ENCODE results near the gene PRKAR1B.

PRKAR1B gene

GRCh38 chr7:506921-507622, 220.0 kb downstream of the PRKAR1B start:
- Histone ChIP-seq H3K36me3 (ENCODE audit: insufficient read depth, low read length) (no peaks in the 10 kb centered on the region), H3K27ac (ENCODE audit: low read depth, low read length, poor library complexity, severe bottlenecking) (no peak overlapping the region), H3K9me2 (ENCODE audit: low read depth, low read length) (no peaks in the 10 kb centered on the region), H3K27me3 (ENCODE audit: insufficient read depth, low read length) (no peaks in the 10 kb centered on the region; the same call in 1 of the 2 replicates), H3K4me2 (ENCODE audit: low read length) (no peak overlapping the region), H3K9ac (ENCODE audit: low read length) (no peak overlapping the region), H3K9me3 (ENCODE audit: low read length) (no peaks in the 10 kb centered on the region), H3K4me3 (ENCODE audit: low read depth, low read length, poor library complexity, severe bottlenecking) (no peak overlapping the region), H2AFZ (ENCODE audit: low read length) (no peak overlapping the region), H3K79me2 (ENCODE audit: insufficient read depth, low read length) (no peaks in the 10 kb centered on the region), H4K20me1 (ENCODE audit: insufficient read depth, low read length) (no peaks in the 10 kb centered on the region), H3K4me1 (ENCODE audit: insufficient read depth, low read length, severe bottlenecking) (no peaks in the 10 kb centered on the region), H3F3A (ENCODE audit: insufficient read depth, low read length) (no peaks in the 10 kb centered on the region)
- no peak for TF ChIP-seq CTCF (IDR thresholded peaks at IDR 0.05; ENCODE audit: low read length)
- TF ChIP-seq EZH2 (IDR thresholded peaks at IDR 0.05; ENCODE audit: borderline replicate concordance, low read length): no peak

- Histone ChIP-seq H4K20me1 (ENCODE audit: insufficient read depth, low read length) (no peaks in the 10 kb centered on the region), H3F3A (ENCODE audit: insufficient read depth, low read length) (no peaks in the 10 kb centered on the region), H2AFZ (ENCODE audit: low read length) (no peak overlapping the region), H3K36me3 (ENCODE audit: insufficient read depth, low read length) (no peaks in the 10 kb centered on the region), H3K9ac (ENCODE audit: low read length) (no peak overlapping the region), H3K27ac (ENCODE audit: low read depth, low read length, poor library complexity, severe bottlenecking) (no peak overlapping the region), H3K4me2 (ENCODE audit: low read length) (no peak overlapping the region), H3K9me2 (ENCODE audit: low read depth, low read length) (no peaks in the 10 kb centered on the region), H3K9me3 (ENCODE audit: low read length) (no peaks in the 10 kb centered on the region), H3K4me1 (ENCODE audit: insufficient read depth, low read length, severe bottlenecking) (no peaks in the 10 kb centered on the region), H3K4me3 (ENCODE audit: low read depth, low read length, poor library complexity, severe bottlenecking) (no peak overlapping the region), H3K79me2 (ENCODE audit: insufficient read depth, low read length) (no peaks in the 10 kb centered on the region), H3K27me3 (ENCODE audit: insufficient read depth, low read length) (no peaks in the 10 kb centered on the region; the same call in 1 of the 2 replicates)
- no peak for TF ChIP-seq CTCF (IDR thresholded peaks at IDR 0.05; ENCODE audit: low read length)
- TF ChIP-seq EZH2 (IDR thresholded peaks at IDR 0.05; ENCODE audit: borderline replicate concordance, low read length): no peak
These were observed 220.7 kb downstream of the PRKAR1B start for GRCh38 chr7:506391-506831.

DNA sequence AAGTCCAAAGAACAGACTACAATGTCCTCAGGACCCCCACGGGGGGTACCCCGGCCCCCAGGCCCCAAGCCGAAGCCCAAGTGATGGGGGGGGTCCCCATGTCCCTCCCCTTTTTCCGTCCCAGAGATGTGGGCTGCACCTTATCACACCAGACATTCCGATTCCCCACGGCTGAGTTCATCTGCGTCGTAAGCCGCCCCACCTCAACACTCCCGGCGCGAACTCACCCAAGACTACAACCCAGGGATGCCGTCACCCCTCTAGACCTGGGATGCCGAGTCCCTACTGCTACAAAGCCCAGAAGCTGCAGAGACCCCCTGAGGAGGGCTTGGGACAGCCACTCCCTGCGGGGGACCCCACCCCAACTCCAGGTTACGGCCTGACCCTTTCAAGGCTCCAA, 221.9 kb downstream of the PRKAR1B start:
- Histone ChIP-seq H3K36me3 (ENCODE audit: insufficient read depth, low read length) (no peaks in the 10 kb centered on the region), H3K9me3 (ENCODE audit: low read length) (no peaks in the 10 kb centered on the region), H3K79me2 (ENCODE audit: insufficient read depth, low read length) (no peaks in the 10 kb centered on the region), H3K4me3 (ENCODE audit: low read depth, low read length, poor library complexity, severe bottlenecking) (no peak overlapping the region), H3K27ac (ENCODE audit: low read depth, low read length, poor library complexity, severe bottlenecking) (no peak overlapping the region), H3K4me1 (ENCODE audit: insufficient read depth, low read length, severe bottlenecking) (no peaks in the 10 kb centered on the region), H3K9me2 (ENCODE audit: low read depth, low read length) (no peaks in the 10 kb centered on the region), H4K20me1 (ENCODE audit: insufficient read depth, low read length) (no peaks in the 10 kb centered on the region), H3F3A (ENCODE audit: insufficient read depth, low read length) (no peaks in the 10 kb centered on the region), H2AFZ (ENCODE audit: low read length) (no peak overlapping the region), H3K4me2 (ENCODE audit: low read length) (no peak overlapping the region), H3K27me3 (ENCODE audit: insufficient read depth, low read length) (no peaks in the 10 kb centered on the region; the same call in 1 of the 2 replicates), H3K9ac (ENCODE audit: low read length) (no peak overlapping the region)
- TF ChIP-seq CTCF (IDR thresholded peaks at IDR 0.05; ENCODE audit: low read length) (no peak), EZH2 (IDR thresholded peaks at IDR 0.05; ENCODE audit: borderline replicate concordance, low read length) (no peak)

Data from OCI-LY1 (cell line).